RWPE1 (cell line): ENCODE measurements around the gene EIF2B2.

ENCODE experiments used
- CTCF ChIA-PET: fragments of 350-600 bp; sonication (Branson Sonifier 250); formaldehyde crosslinking; extraction: SDS; loops from one replicate; lab custom pipeline; 2021; lab: Yijun Ruan, JAX
- POLR2A ChIA-PET: fragments of 400-600 bp; formaldehyde crosslinking; extraction: SDS; loops from one replicate; lab custom pipeline; 2020; ENCODE audit warnings: antibody characterized with exemption; ENCODE audit not compliant: low non-redundant PET; lab: Yijun Ruan, JAX
- DNase-seq: peaks from one replicate; pipeline ENCODE4 v3.0.0; 2012; ENCODE audit warnings: low spot score
- H3K27ac ChIP-seq: fragments of 450-650 bp; 2 replicates; pipeline ENCODE4 v1.5.1; 2017
- TF ChIP-seq, protein P1 (sequence below): fragments of 450-650 bp; conservative IDR thresholded peaks from 2 replicates; pipeline ENCODE4 v1.5.1; 2017; ENCODE audit warnings: low read depth, mild to moderate bottlenecking

The EIF2B2 gene

DNA sequence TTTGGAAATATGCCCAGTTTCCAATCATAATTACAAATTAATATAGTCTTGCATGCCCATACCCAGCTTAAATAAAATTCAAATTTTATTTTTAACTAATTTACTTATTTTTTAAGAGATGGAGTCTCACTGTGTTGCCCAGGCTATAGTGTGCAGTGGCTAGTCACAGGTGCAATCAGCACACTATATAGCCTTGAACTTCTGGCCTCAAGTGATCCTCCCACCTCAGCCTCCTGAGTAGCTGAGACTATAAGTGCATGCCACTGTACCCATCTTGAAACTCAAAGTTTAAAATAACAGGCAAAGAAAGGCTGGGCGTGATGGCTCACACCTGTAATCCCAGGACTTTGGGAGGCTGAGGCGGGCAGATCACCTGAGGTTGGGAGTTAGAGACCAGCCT lies 38.2 kb downstream of the EIF2B2 start:
- POLR2A ChIA-PET, result no interaction called here
- 0 out of 2 replicates have a peak overlapping the region, but pooled peaks have one; percentile 22 for H3K27ac ChIP-seq
- no peak for DNase-seq
- CTCF ChIA-PET, result interaction anchor here (0.6 kb wide), 1 partner anchor 52 kb away, joined by 3 read pairs; no protein-coding TSS in a partner anchor
- TF ChIP-seq, protein P1, sequence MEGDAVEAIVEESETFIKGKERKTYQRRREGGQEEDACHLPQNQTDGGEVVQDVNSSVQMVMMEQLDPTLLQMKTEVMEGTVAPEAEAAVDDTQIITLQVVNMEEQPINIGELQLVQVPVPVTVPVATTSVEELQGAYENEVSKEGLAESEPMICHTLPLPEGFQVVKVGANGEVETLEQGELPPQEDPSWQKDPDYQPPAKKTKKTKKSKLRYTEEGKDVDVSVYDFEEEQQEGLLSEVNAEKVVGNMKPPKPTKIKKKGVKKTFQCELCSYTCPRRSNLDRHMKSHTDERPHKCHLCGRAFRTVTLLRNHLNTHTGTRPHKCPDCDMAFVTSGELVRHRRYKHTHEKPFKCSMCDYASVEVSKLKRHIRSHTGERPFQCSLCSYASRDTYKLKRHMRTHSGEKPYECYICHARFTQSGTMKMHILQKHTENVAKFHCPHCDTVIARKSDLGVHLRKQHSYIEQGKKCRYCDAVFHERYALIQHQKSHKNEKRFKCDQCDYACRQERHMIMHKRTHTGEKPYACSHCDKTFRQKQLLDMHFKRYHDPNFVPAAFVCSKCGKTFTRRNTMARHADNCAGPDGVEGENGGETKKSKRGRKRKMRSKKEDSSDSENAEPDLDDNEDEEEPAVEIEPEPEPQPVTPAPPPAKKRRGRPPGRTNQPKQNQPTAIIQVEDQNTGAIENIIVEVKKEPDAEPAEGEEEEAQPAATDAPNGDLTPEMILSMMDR, result no peak

DNA sequence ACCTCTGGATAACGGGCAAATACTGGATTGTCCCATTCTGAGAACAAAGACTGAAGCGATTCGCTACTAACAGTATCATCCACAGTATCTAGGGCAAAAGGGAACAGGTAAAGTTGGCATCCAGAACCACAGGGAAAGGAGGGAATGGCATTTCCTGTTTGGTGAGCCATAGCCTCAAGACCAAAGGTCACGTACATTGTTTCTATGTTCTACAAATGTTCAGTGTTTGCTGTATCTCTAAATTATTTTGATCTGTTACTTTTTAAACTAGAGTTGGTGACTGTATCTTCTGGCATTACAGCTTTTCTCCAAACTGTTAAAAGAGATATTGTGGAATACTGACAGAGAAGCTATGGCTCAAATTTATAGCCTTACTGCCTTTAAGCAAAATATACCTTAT lies 38.9 kb downstream of the EIF2B2 start:
- no peak overlapping the region for H3K27ac ChIP-seq
- peak; percentile 27 for DNase-seq
- ChIA-PET POLR2A (no interaction called here), CTCF (interaction anchor here (0.7 kb wide), 1 partner anchor 134 kb away, joined by 3 read pairs; no protein-coding TSS in a partner anchor)
- TF ChIP-seq, protein P1, result no peak

DNA sequence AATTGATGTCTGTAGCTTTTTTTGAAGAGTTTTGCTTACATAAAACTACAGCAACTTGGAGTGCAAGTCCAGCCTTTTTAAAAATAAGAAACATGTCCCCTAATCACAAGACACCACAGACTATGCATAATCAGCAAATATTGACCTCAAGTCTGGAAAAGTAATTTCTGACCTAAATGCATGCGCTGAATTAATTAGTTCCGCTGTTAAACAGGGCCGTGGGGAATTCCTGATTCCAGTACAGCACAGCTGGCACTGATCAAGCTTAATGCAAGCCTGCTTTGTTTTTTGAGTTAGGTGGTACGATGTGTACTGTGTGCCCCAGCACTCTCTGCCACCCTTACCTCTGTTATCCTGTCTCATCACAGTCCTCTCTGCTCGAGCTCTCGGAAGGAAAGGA lies 39.3 kb downstream of the EIF2B2 start:
- POLR2A ChIA-PET, result no interaction called here
- TF ChIP-seq, protein P1, result no peak
- no peak for DNase-seq
- no peak overlapping the region for H3K27ac ChIP-seq
- CTCF ChIA-PET, result interaction anchor here (0.7 kb wide), 1 partner anchor 134 kb away, joined by 3 read pairs; no protein-coding TSS in a partner anchor

DNA sequence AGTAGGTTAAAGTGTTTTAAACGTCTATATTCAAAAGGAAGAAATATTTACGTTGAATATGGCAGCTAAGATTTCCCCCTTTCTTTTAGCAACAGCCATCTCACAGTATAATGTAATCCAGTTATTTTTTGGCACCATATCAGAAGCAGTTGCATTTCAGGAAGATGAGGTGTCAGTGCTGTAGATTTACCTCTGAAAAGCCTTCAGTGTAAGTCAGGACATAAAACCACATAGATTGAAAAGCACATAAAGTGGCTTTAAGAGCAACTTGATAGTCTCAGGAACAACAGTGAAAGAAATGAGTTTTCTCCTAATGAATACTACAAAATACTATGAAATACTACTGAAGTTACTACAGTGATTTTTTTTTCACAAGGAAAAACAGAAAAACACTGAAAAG lies 41.6 kb downstream of the EIF2B2 start:
- TF ChIP-seq, protein P1, result no peak
- no peak overlapping the region for H3K27ac ChIP-seq
- POLR2A ChIA-PET, result no interaction called here
- DNase-seq, result peak; percentile 49
- CTCF ChIA-PET, result interaction anchor here (0.6 kb wide), 2 partner anchors 340 to 836 kb away, joined by 3 to 4 read pairs; no protein-coding TSS in a partner anchor

DNA sequence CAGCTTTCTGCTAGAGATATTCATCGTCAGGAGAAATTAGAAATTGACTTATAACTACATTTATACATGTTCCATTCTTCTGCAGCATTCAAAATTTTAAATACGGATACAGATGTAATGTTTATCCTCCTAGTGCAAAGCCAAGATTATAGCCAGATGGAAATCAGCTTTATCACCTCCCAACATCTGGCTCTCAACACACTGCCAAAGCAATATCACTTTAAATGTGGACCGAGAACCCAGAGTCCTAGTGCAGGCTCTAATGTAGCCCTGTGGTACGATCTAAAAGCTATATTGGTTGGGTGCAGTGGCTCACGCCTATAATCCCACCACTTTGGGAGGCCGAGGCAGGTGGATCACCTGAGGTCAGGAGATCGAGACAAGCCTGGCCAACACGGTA lies 42.0 kb downstream of the EIF2B2 start:
- DNase-seq, result no peak
- no peak overlapping the region for H3K27ac ChIP-seq
- CTCF ChIA-PET, result interaction anchor here (0.6 kb wide), 2 partner anchors 341 to 835 kb away, joined by 3 to 4 read pairs; no protein-coding TSS in a partner anchor
- POLR2A ChIA-PET, result no interaction called here
- TF ChIP-seq, protein P1, result no peak

DNA sequence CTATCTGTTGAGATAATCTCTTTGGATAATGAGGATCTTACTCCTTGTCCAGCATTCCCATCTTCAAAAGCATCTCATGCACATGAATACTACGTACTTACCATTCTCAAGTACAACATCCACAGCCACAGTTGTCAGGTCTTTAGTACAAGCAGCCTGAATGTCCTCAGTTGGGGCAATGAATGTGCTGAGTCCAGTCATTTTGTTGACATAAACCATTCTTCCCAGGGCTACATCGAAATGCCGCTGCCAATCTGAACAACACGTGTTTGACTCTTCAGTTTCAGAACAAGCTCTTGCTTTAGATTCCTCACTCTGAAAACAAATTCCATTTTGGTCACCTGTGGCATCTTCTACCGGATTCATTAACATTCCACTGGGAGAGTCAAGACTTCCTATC lies 43.6 kb downstream of the EIF2B2 start:
- DNase-seq, result no peak
- TF ChIP-seq, protein P1, result no peak
- CTCF ChIA-PET, result no interaction called here
- H3K27ac ChIP-seq, result no peak overlapping the region
- POLR2A ChIA-PET, result no interaction called here

DNA sequence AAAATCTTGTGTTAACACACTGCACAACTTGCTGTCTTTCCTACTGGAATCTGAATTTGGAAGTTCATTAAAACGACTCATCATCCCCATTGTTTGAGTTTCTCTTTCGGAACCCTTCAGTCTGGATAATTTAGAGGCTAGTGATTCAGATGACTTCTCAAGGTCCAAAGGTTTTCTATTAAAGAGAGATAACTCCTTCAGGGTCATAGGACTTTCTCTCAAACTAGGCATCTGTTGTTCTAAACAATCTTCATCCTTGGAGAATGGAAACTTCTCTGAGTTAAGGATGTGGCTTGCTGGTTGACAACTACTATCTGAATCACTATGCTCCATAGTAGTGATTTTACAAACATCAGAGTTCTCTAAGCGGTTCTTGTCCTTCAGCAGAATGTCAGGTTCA lies 44.2 kb downstream of the EIF2B2 start:
- POLR2A ChIA-PET, result no interaction called here
- TF ChIP-seq, protein P1, result no peak
- CTCF ChIA-PET, result no interaction called here
- no peak for DNase-seq
- H3K27ac ChIP-seq, result no peak overlapping the region
